Left lung (tissue), 10 donors: ENCODE data around the gene MDFIC. TPM values are rescaled to one million over a fixed set of nuclear protein-coding genes. Genes with fewer than 3 reads are reported as not detected.

ENCODE experiments used
- ATAC-seq: fragments of 200-7000 bp; cut with Tn5 transposase; one replicate; pipeline ENCODE4 v1.9.1; 2020; ENCODE audit warnings: moderate library complexity
- DNase-seq, 4 donors: peaks; one replicate each; pipeline ENCODE4 v3.0.0-alpha.2; 2013 to 2020
- H3K27ac ChIP-seq, 2 donors: fragments of 200-600 bp; sonication (generic) in 1 of 2; one replicate each; pipeline versions ENCODE4 v1.5.0 to v1.8.0; 2020 to 2021
- H3K27me3 ChIP-seq, 2 donors: fragments of 200-600 bp; sonication (generic) in 1 of 2; one replicate each; pipeline versions ENCODE4 v1.5.0 to v1.8.0; 2020 to 2021
- H3K36me3 ChIP-seq, 2 donors: fragments of 200-600 bp; sonication (generic) in 1 of 2; one replicate each; pipeline versions ENCODE4 v1.5.0 to v1.8.0; 2020 to 2021
- H3K4me1 ChIP-seq, 2 donors: fragments of 200-600 bp; one replicate each; pipeline ENCODE4 v1.8.0; 2021
- H3K4me3 ChIP-seq, 2 donors: fragments of 200-600 bp; sonication (generic) in 1 of 2; one replicate each; pipeline versions ENCODE4 v1.5.0 to v1.8.0; 2020 to 2021; ENCODE audit warnings: mild to moderate bottlenecking in 1 of 2
- H3K9me3 ChIP-seq, 2 donors: fragments of 200-600 bp; sonication (generic) in 1 of 2; one replicate each; pipeline versions ENCODE4 v1.5.0 to v1.8.0; 2020 to 2021
- CTCF ChIP-seq, 2 donors: fragments of 200-600 bp; sonication (generic) in 1 of 2; IDR thresholded peaks; one replicate each; pipeline versions ENCODE4 v1.5.0 to v1.8.0; 2021; ENCODE audit warnings: antibody characterized with exemption in 2 of 2
- intact Hi-C, 2 donors: fragments of 100-400 bp; cut with DNase I; formaldehyde crosslinking; loops; one replicate each; pipeline versions ENCODE4 v1.11.2 to v1.14.2; 2022
- polyA plus RNA-seq, 6 donors: library from polyadenylated mRNA; unstranded; fragments of 120-200 nt; gene quantifications; one replicate each; pipeline ENCODE4 v1.2.1, GENCODE V29; 2013; ENCODE audit not compliant: insufficient read length in 6 of 6
- total RNA-seq, 2 donors: library from RNA; stranded (reverse); fragmentation: NEBNext Ultra II Directional; extraction: Animal tissue kit (Norgen Biotek cat#: 25700); gene quantifications; one replicate each; pipeline ENCODE4 v1.2.1, GENCODE V29; 2021
- donor health status: DM: no; HTN: yes; CAD: no.
- donor health status: DM: no; HTN: no; CAD: no.

The MDFIC gene
- total and polyA plus RNA-seq, 8 donors: 30.8 to 64.4 (median 57.9) TPM

GRCh38 chr7:114917211-114917839, 4.6 kb upstream of the MDFIC start:
- H3K27ac ChIP-seq: no peak overlapping the region
- no peak overlapping the region for H3K4me3 ChIP-seq
- intact Hi-C loops: no loop called here
- no peaks in the 10 kb centered on the region for H3K27me3 ChIP-seq
- TF ChIP-seq CTCF (IDR thresholded peaks at IDR 0.05): no peak
- DNase-seq (no peak), ATAC-seq (no peak)
- no peaks in the 10 kb centered on the region for H3K36me3 ChIP-seq
- H3K9me3 ChIP-seq: no peaks in the 10 kb centered on the region
- no peaks in the 10 kb centered on the region for H3K4me1 ChIP-seq

- Histone ChIP-seq H3K9me3 (no peaks in the 10 kb centered on the region), H3K27me3 (no peaks in the 10 kb centered on the region), H3K4me3 (no peak overlapping the region), H3K36me3 (no peaks in the 10 kb centered on the region), H3K27ac (no peak overlapping the region), H3K4me1 (peaks cover 0 to 15% of the 10 kb centered on the region in 2 donors)
- no peak for TF ChIP-seq CTCF (IDR thresholded peaks at IDR 0.05)
- no peak for DNase-seq
- no peak for ATAC-seq
- intact Hi-C loops: no loop called here
Measured at GRCh38 chr7:114919587-114919986, 2.3 kb upstream of the MDFIC start.

GRCh38 chr7:114921631-114922025, 266 bp upstream of the MDFIC start:
- TF ChIP-seq CTCF (IDR thresholded peaks at IDR 0.05): no peak
- H3K27me3 ChIP-seq: no peaks in the 10 kb centered on the region
- intact Hi-C loops: no loop called here
- ATAC-seq (no peak), DNase-seq (no peak)
- H3K9me3 ChIP-seq: no peaks in the 10 kb centered on the region
- peaks cover 0 to 35% of the 10 kb centered on the region in 2 donors for H3K4me1 ChIP-seq
- peak overlapping the region; percentile 67 to 73 for H3K4me3 ChIP-seq
- peak overlapping the region; percentile 89 to 92 for H3K27ac ChIP-seq
- H3K36me3 ChIP-seq: no peaks in the 10 kb centered on the region

- peak; percentile 75 for ATAC-seq
- Histone ChIP-seq H3K27ac (peak overlapping the region; percentile 89 to 92), H3K27me3 (no peaks in the 10 kb centered on the region), H3K4me3 (peak overlapping the region; percentile 67 to 73), H3K4me1 (peaks cover 0 to 43% of the 10 kb centered on the region in 2 donors), H3K36me3 (no peaks in the 10 kb centered on the region), H3K9me3 (no peaks in the 10 kb centered on the region)
- intact Hi-C loops: no loop called here
- no peak for TF ChIP-seq CTCF (IDR thresholded peaks at IDR 0.05)
- DNase-seq: peak; percentile 67 to 85 (median 67)
Measured at GRCh38 chr7:114922652-114923402, 933 bp downstream of the MDFIC start.

- H3K36me3 ChIP-seq: no peaks in the 10 kb centered on the region
- intact Hi-C loops: no loop called here
- DNase-seq: no peak
- H3K9me3 ChIP-seq: no peaks in the 10 kb centered on the region
- H3K4me1 ChIP-seq: peaks cover 0 to 48% of the 10 kb centered on the region in 2 donors
- H3K27ac ChIP-seq: peak overlapping the region; percentile 89 to 92
- no peak for ATAC-seq
- no peaks in the 10 kb centered on the region for H3K27me3 ChIP-seq
- TF ChIP-seq CTCF (IDR thresholded peaks at IDR 0.05): no peak
- H3K4me3 ChIP-seq: peak overlapping the region; percentile 67 to 73
Measured at GRCh38 chr7:114923403-114923713, 1.5 kb downstream of the MDFIC start.
